Progenitor cell of endocrine pancreas (in vitro differentiated cells): ENCODE results near the gene RTL5. TPM values are rescaled to one million over a fixed set of nuclear protein-coding genes. Genes with fewer than 3 reads are reported as not detected.

Source experiments
- DNase-seq: peaks from one replicate; pipeline ENCODE4 v3.0.0; 2021; ENCODE audit warnings: low spot score; ENCODE audit not compliant: unreplicated experiment
- H3K27ac Mint-ChIP-seq: 2 replicates; pipeline ENCODE4 v1.8.0; 2021; ENCODE audit warnings: mild to moderate bottlenecking, moderate library complexity, mixed read lengths
- H3K27me3 Mint-ChIP-seq: 2 replicates; pipeline ENCODE4 v1.8.0; 2021; ENCODE audit warnings: mixed read lengths
- H3K36me3 Mint-ChIP-seq: 2 replicates; pipeline ENCODE4 v1.8.0; 2022; ENCODE audit warnings: mixed read lengths; ENCODE audit not compliant: insufficient read depth
- H3K4me1 Mint-ChIP-seq: 2 replicates; pipeline ENCODE4 v1.8.0; 2021; ENCODE audit warnings: low read depth, mixed read lengths
- H3K4me3 Mint-ChIP-seq: 2 replicates; pipeline ENCODE4 v1.8.0; 2021; ENCODE audit warnings: low read depth, mild to moderate bottlenecking, moderate library complexity, mixed read lengths
- H3K9me3 Mint-ChIP-seq: 2 replicates; pipeline ENCODE4 v1.8.0; 2021; ENCODE audit warnings: low read depth, mixed read lengths
- CTCF ChIP-seq: fragments of 200-600 bp; sonication (generic); IDR thresholded peaks from one replicate; pipeline ENCODE4 v1.5.0; 2021; ENCODE audit warnings: antibody characterized with exemption, mild to moderate bottlenecking; ENCODE audit not compliant: unreplicated experiment
- total RNA-seq: library from RNA; stranded (reverse); gene quantifications from 2 replicates; pipeline ENCODE4 v1.2.1, GENCODE V29; 2021

RTL5 gene
- total RNA-seq, 1 donor from 2014 or later = 19.4 TPM

GRCh38 chrX:72143609-72143907 lies 11.8 kb upstream of the RTL5 start:
- Mint-ChIP-seq H3K27ac (no peak overlapping the region), H3K4me3 (no peak overlapping the region), H3K9me3 (peaks cover 5% of the 10 kb centered on the region), H3K4me1 (no peaks in the 10 kb centered on the region), H3K27me3 (no peaks in the 10 kb centered on the region), H3K36me3 (peaks cover 3% of the 10 kb centered on the region)
- DNase-seq = no peak
- no peak for TF ChIP-seq CTCF

- DNase-seq = no peak
- Mint-ChIP-seq H3K27ac (peak overlapping the region; percentile 55), H3K4me3 (no peak overlapping the region), H3K9me3 (peaks cover 3% of the 10 kb centered on the region), H3K4me1 (no peaks in the 10 kb centered on the region), H3K27me3 (no peaks in the 10 kb centered on the region), H3K36me3 (peaks cover 3% of the 10 kb centered on the region)
- TF ChIP-seq CTCF = no peak
Measured at GRCh38 chrX:72142794-72143608, 11.3 kb upstream of the RTL5 start.

GRCh38 chrX:72142094-72142793 lies 10.5 kb upstream of the RTL5 start:
- Mint-ChIP-seq H3K9me3 (peaks cover 3% of the 10 kb centered on the region), H3K4me3 (no peak overlapping the region), H3K36me3 (peaks cover 3% of the 10 kb centered on the region), H3K4me1 (no peaks in the 10 kb centered on the region), H3K27ac (peak overlapping the region; percentile 55), H3K27me3 (no peaks in the 10 kb centered on the region)
- TF ChIP-seq CTCF = no peak
- DNase-seq = no peak

GRCh38 chrX:72141372-72142004 lies 9.8 kb upstream of the RTL5 start:
- Mint-ChIP-seq H3K27ac (no peak overlapping the region), H3K27me3 (no peaks in the 10 kb centered on the region), H3K9me3 (peaks cover 3% of the 10 kb centered on the region), H3K4me1 (no peaks in the 10 kb centered on the region), H3K36me3 (peaks cover 3% of the 10 kb centered on the region), H3K4me3 (no peak overlapping the region)
- DNase-seq = no peak
- TF ChIP-seq CTCF = no peak

- Mint-ChIP-seq H3K9me3 (peaks cover 3% of the 10 kb centered on the region), H3K4me3 (no peak overlapping the region), H3K27ac (no peak overlapping the region), H3K36me3 (peaks cover 3% of the 10 kb centered on the region), H3K27me3 (no peaks in the 10 kb centered on the region), H3K4me1 (no peaks in the 10 kb centered on the region)
- no peak for TF ChIP-seq CTCF
- no peak for DNase-seq
Measured at GRCh38 chrX:72139538-72139937, 7.8 kb upstream of the RTL5 start.
